A549 (cell line): Measurements from ENCODE around the gene PCDHGC4. TPM values are rescaled to one million over a fixed set of nuclear protein-coding genes. Genes with fewer than 3 reads are reported as not detected.

Experiments used
- ATAC-seq, 2 experiments: fragments of 200-7000 bp in 1 of 2; fragments of >200 bp in 1 of 2; cut with Nextera tagmentation in 1 of 2; cut with Tn5 transposase in 1 of 2; 3 replicates each; pipeline versions ENCODE4 v1.8.0 to v1.9.1; 2018 to 2020; ENCODE audit warnings: mild to moderate bottlenecking in 1 of 2, moderate library complexity in 1 of 2
- CTCF ChIA-PET: fragments of 300-600 bp; sonication (Branson Sonifier 250); formaldehyde crosslinking; extraction: SDS; loops from one replicate; lab custom pipeline; 2021; ENCODE audit warnings: antibody characterized with exemption, inconsistent platforms; lab: Yijun Ruan, JAX
- POLR2A ChIA-PET: fragments of 350-600 bp; formaldehyde crosslinking; extraction: SDS; loops from one replicate; lab custom pipeline; 2021; ENCODE audit warnings: antibody characterized with exemption, inconsistent platforms; lab: Yijun Ruan, JAX
- DNase-seq, 2 experiments: peaks; one replicate each; pipeline versions ENCODE4 v3.0.0 to v3.0.0-alpha.2; 2011 to 2016; ENCODE audit warnings: low read depth in 1 of 2, low spot score in 1 of 2
- FAIRE-seq: peaks from 2 replicates; lab custom pipeline; 2011; peaks lifted over from hg19 to GRCh38; lab: Jason Lieb, UNC
- H3K27ac ChIP-seq, 2 experiments: fragments of >200 bp; sonication (Bioruptor Twin); formaldehyde crosslinking; 3 replicates each; pipeline ENCODE4 v1.5.1; 2016 to 2017
- H3K4me1 ChIP-seq: fragments of >200 bp; sonication (Bioruptor Twin); formaldehyde crosslinking; 3 replicates; pipeline ENCODE4 v1.6.1; 2016
- H3K4me2 ChIP-seq: fragments of >200 bp; sonication (Bioruptor Twin); formaldehyde crosslinking; 3 replicates; pipeline ENCODE4 v1.6.1; 2016
- H3K4me3 ChIP-seq: fragments of >200 bp; sonication (Bioruptor Twin); formaldehyde crosslinking; 3 replicates; pipeline ENCODE4 v1.5.1; 2016
- H3K9me3 ChIP-seq: fragments of >200 bp; sonication (Bioruptor Twin); formaldehyde crosslinking; 3 replicates; pipeline ENCODE4 v1.6.1; 2016
- CBX8 ChIP-seq: fragments of 200-600 bp; sonication (generic); IDR thresholded peaks from 2 replicates; pipeline ENCODE4 v1.6.1; 2016
- CHD2 ChIP-seq: fragments of 150-350 bp; IDR thresholded peaks from 2 replicates; pipeline ENCODE4 v1.6.1; 2014; ENCODE audit warnings: low read length; ENCODE audit not compliant: partially characterized antibody
- CHD4 ChIP-seq: fragments of 200-600 bp; sonication (generic); IDR thresholded peaks from 2 replicates; pipeline ENCODE4 v1.6.1; 2016; ENCODE audit warnings: antibody characterized with exemption, mild to moderate bottlenecking, borderline replicate concordance
- E2F6 ChIP-seq: IDR thresholded peaks from 2 replicates; pipeline ENCODE4 v1.6.1; 2012; ENCODE audit warnings: low read depth, borderline replicate concordance
- EHF ChIP-seq: fragments of 250-450 bp; sonication (Bioruptor Pico); IDR thresholded peaks from 2 replicates; pipeline ENCODE4 v1.5.0; 2020; ENCODE audit warnings: mild to moderate bottlenecking
- EP300 ChIP-seq, 2 experiments: fragments of >200 bp; sonication (Bioruptor Twin); formaldehyde crosslinking; IDR thresholded peaks; 2 replicates in 1 of 2; 3 replicates in 1 of 2; pipeline ENCODE4 v1.6.1; 2016 to 2017
- JUNB ChIP-seq: fragments of >200 bp; sonication (Bioruptor Twin); formaldehyde crosslinking; IDR thresholded peaks from 2 replicates; pipeline ENCODE4 v1.6.1; 2016
- MAFK ChIP-seq: fragments of 450-650 bp; IDR thresholded peaks from 2 replicates; pipeline ENCODE4 v1.6.1; 2014; ENCODE audit not compliant: partially characterized antibody
- MYC ChIP-seq: IDR thresholded peaks from 2 replicates; pipeline ENCODE4 v1.6.1; 2012; ENCODE audit warnings: mild to moderate bottlenecking, inconsistent platforms, low read length, improper control_type of control experiment, borderline replicate concordance
- NPAS2 ChIP-seq: fragments of 250-450 bp; sonication (Bioruptor Pico); IDR thresholded peaks from 2 replicates; pipeline ENCODE4 v1.8.0; 2022; ENCODE audit warnings: mild to moderate bottlenecking, moderate library complexity, borderline replicate concordance
- POLR2AphosphoS2 ChIP-seq: conservative IDR thresholded peaks from 2 replicates; pipeline ENCODE4 v1.6.1; 2012; ENCODE audit warnings: low read length, improper control_type of control experiment, inconsistent platforms
- RAD21 ChIP-seq, 2 experiments: fragments of >200 bp in 1 of 2; sonication (Bioruptor Twin) in 1 of 2; formaldehyde crosslinking in 1 of 2; IDR thresholded peaks in 1 of 2; conservative IDR thresholded peaks in 1 of 2; 2 replicates in 1 of 2; 3 replicates in 1 of 2; pipeline ENCODE4 v1.6.1; 2012 to 2018; ENCODE audit warnings: inconsistent platforms in 1 of 2
- RARB ChIP-seq: fragments of 250-450 bp; sonication (Bioruptor Pico); IDR thresholded peaks from 2 replicates; pipeline ENCODE4 v1.8.0; 2021; ENCODE audit warnings: mild to moderate bottlenecking, moderate library complexity
- RNF2 ChIP-seq: fragments of 200-600 bp; sonication (generic); IDR thresholded peaks from 2 replicates; pipeline ENCODE4 v1.6.1; 2016; ENCODE audit warnings: low read depth, mild to moderate bottlenecking, antibody characterized with exemption, moderate library complexity, borderline replicate concordance
- SMC3 ChIP-seq: fragments of >200 bp; sonication (Bioruptor Twin); formaldehyde crosslinking; IDR thresholded peaks from 3 replicates; pipeline ENCODE4 v1.6.1; 2018; ENCODE audit warnings: inconsistent platforms
- SREBF2 ChIP-seq: fragments of 450-650 bp; IDR thresholded peaks from 2 replicates; pipeline ENCODE4 v1.6.1; 2014; ENCODE audit warnings: mild to moderate bottlenecking, moderate library complexity
- TP53 ChIP-seq: fragments of 250-450 bp; sonication (Bioruptor Pico); IDR thresholded peaks from 2 replicates; pipeline ENCODE4 v1.5.0; 2021; ENCODE audit warnings: mild to moderate bottlenecking, moderate library complexity
- ZC3H11A ChIP-seq: fragments of 450-650 bp; IDR thresholded peaks from 2 replicates; pipeline ENCODE4 v1.6.1; 2014; ENCODE audit warnings: antibody characterized with exemption, mild to moderate bottlenecking
- ZSCAN20 ChIP-seq: fragments of 250-450 bp; sonication (Bioruptor Pico); IDR thresholded peaks from 2 replicates; pipeline ENCODE4 v1.8.0; 2022; ENCODE audit warnings: mild to moderate bottlenecking, moderate library complexity
- WGBS: methylation state at CpG from one replicate; pipeline ENCODE4 v1.1.6; 2017; ENCODE audit errors: missing lambda C conversion rate; 5-methylcytosine and 5-hydroxymethylcytosine counted together
- polyA plus RNA-seq, 4 experiments: library from polyadenylated mRNA; depleted of rRNA in 3 of 4; stranded (reverse); fragments of >200 nt; fragmentation: RNase III in 1 of 4; extraction: RNeasy Plus Mini Kit Qiagen cat#74134 plus additional on column Dnase treatment in 1 of 4; gene quantifications; 2 replicates in 3 of 4; 3 replicates in 1 of 4; pipeline ENCODE4 v1.2.3, GENCODE V29; 2011 to 2017
- TF ChIP-seq, protein P1 (sequence below): fragments of 200-600 bp; sonication (generic); IDR thresholded peaks from 2 replicates; pipeline ENCODE4 v1.6.1; 2016; ENCODE audit warnings: antibody characterized with exemption, mild to moderate bottlenecking, moderate library complexity
- TF ChIP-seq, protein P2 (sequence below): fragments of 250-450 bp; sonication (Bioruptor Pico); IDR thresholded peaks from 2 replicates; pipeline ENCODE4 v1.5.0; 2021; ENCODE audit warnings: mild to moderate bottlenecking, moderate library complexity, borderline replicate concordance

The PCDHGC4 gene
- polyA plus RNA-seq, 2 of the 4 experiments (the other 2 are of a cell fraction) = 0.06 TPM; not detected in 1

- no peak overlapping the region for H3K4me3 ChIP-seq
- H3K4me2 ChIP-seq = no peak overlapping the region
- DNase-seq (no peak), ATAC-seq (no peak)
- H3K4me1 ChIP-seq = no peaks in the 10 kb centered on the region
- H3K9me3 ChIP-seq = no peaks in the 10 kb centered on the region
- POLR2A ChIA-PET = no interaction called here
- no peak for TF ChIP-seq POLR2AphosphoS2
- TF ChIP-seq RAD21 (conservative IDR thresholded peaks at IDR 0.05 in 1 of 2, IDR thresholded peaks at IDR 0.05 in 1 of 2) = no peak
- no peak for TF ChIP-seq JUNB
- no peak for TF ChIP-seq ZC3H11A
- no peak for TF ChIP-seq MAFK
- no peak for TF ChIP-seq TP53 (CRISPR knock-in tag)
- TF ChIP-seq, all 56 proteins: peak for 0
- no peak for FAIRE-seq
- 87% methylated on average over 36 of the region's 43 CpGs for WGBS
- CTCF ChIA-PET = interaction anchor here (0.6 to 15.1 kb wide), 14 partner anchors 9 to 429 kb away, joined by 3 to 163 read pairs (median 5); partner anchors contain the start of genes PCDHGA5, PCDHGA7, PCDHGB5 and PCDHGC3
- H3K27ac ChIP-seq = no peak overlapping the region
Observed at GRCh38 chr5:141512911-141513626, 28.2 kb downstream of the PCDHGC4 start.

- H3K4me3 ChIP-seq = no peak overlapping the region
Observed at GRCh38 chr5:141513627-141514329, 28.9 kb downstream of the PCDHGC4 start.

More at GRCh38 chr5:141513627-141514329, 28.9 kb downstream of the PCDHGC4 start:
- FAIRE-seq (no peak), DNase-seq (no peak), ATAC-seq (no peak)
- TF ChIP-seq, protein P1, sequence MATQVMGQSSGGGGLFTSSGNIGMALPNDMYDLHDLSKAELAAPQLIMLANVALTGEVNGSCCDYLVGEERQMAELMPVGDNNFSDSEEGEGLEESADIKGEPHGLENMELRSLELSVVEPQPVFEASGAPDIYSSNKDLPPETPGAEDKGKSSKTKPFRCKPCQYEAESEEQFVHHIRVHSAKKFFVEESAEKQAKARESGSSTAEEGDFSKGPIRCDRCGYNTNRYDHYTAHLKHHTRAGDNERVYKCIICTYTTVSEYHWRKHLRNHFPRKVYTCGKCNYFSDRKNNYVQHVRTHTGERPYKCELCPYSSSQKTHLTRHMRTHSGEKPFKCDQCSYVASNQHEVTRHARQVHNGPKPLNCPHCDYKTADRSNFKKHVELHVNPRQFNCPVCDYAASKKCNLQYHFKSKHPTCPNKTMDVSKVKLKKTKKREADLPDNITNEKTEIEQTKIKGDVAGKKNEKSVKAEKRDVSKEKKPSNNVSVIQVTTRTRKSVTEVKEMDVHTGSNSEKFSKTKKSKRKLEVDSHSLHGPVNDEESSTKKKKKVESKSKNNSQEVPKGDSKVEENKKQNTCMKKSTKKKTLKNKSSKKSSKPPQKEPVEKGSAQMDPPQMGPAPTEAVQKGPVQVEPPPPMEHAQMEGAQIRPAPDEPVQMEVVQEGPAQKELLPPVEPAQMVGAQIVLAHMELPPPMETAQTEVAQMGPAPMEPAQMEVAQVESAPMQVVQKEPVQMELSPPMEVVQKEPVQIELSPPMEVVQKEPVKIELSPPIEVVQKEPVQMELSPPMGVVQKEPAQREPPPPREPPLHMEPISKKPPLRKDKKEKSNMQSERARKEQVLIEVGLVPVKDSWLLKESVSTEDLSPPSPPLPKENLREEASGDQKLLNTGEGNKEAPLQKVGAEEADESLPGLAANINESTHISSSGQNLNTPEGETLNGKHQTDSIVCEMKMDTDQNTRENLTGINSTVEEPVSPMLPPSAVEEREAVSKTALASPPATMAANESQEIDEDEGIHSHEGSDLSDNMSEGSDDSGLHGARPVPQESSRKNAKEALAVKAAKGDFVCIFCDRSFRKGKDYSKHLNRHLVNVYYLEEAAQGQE = no peak
- TF ChIP-seq E2F6 = no peak
- no peak for TF ChIP-seq MYC
- TF ChIP-seq CHD2 = no peak
- TF ChIP-seq ZC3H11A = no peak
- no peak for TF ChIP-seq SREBF2
- no peak for TF ChIP-seq RNF2
- no peak for TF ChIP-seq RARB (CRISPR knock-in tag)
- no peak for TF ChIP-seq ZSCAN20 (CRISPR knock-in tag)
- no peak for TF ChIP-seq EP300 (IDR thresholded peaks at IDR 0.05)
- TF ChIP-seq CBX8 = no peak
- no peak for TF ChIP-seq NPAS2
- TF ChIP-seq EHF (CRISPR knock-in tag) = no peak
- TF ChIP-seq CHD4 = no peak
- TF ChIP-seq, protein P2, sequence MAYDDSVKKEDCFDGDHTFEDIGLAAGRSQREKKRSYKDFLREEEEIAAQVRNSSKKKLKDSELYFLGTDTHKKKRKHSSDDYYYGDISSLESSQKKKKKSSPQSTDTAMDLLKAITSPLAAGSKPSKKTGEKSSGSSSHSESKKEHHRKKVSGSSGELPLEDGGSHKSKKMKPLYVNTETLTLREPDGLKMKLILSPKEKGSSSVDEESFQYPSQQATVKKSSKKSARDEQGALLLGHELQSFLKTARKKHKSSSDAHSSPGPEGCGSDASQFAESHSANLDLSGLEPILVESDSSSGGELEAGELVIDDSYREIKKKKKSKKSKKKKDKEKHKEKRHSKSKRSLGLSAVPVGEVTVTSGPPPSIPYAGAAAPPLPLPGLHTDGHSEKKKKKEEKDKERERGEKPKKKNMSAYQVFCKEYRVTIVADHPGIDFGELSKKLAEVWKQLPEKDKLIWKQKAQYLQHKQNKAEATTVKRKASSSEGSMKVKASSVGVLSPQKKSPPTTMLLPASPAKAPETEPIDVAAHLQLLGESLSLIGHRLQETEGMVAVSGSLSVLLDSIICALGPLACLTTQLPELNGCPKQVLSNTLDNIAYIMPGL (CRISPR knock-in tag) = no peak
- no peak for TF ChIP-seq SMC3
- TF ChIP-seq POLR2AphosphoS2 = no peak
- H3K9me3 ChIP-seq = no peaks in the 10 kb centered on the region
- H3K4me2 ChIP-seq = no peak overlapping the region
- CTCF ChIA-PET = interaction anchor here (0.6 to 15.1 kb wide), 14 partner anchors 10 to 429 kb away, joined by 3 to 163 read pairs (median 5); partner anchors contain the start of genes PCDHGA5, PCDHGA7, PCDHGB5 and PCDHGC3
- no peak overlapping the region for H3K27ac ChIP-seq
- H3K4me1 ChIP-seq = no peaks in the 10 kb centered on the region
- 93% methylated on average over 25 of the region's 29 CpGs for WGBS
- POLR2A ChIA-PET = no interaction called here
